ENCODE measurements around the gene ZNF839. TPM values are rescaled to one million over a fixed set of nuclear protein-coding genes. Genes with fewer than 3 reads are reported as not detected.

The ZNF839 gene
- polyA plus RNA-seq, 2 of the 4 experiments (the other 2 are of a cell fraction), result 6.0 to 10.8 TPM

DNA sequence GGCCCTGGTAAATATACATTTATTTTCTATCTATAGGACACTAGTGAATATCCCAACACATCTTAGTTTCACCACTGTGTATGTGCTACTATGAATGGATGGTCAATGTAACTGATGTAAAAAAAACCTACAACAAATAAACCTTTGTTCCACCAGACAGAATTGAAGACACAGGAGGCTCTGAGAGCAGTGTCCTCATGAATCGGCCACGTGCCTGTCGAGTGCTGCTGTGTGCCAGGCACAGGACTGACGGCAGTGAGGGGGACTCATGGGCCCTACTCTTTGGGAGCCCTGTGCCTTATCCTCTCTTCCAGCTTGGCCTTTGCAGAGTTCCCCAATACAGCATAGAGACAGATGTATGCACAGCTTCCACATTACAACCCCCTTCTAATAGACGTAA lies 24.9 kb downstream of the ZNF839 start:
- ChIA-PET POLR2A (interaction anchor here (0.5 to 0.6 kb wide), 2 partner anchors 12 to 172 kb away, joined by 4 read pairs; no protein-coding TSS in a partner anchor), CTCF (no interaction called here)
- DNase-seq (ENCODE audit: low read depth in 1 of 2, low spot score in 1 of 2) (no peak), FAIRE-seq (no peak), ATAC-seq (no peak)
- Histone ChIP-seq H3K27ac (no peak overlapping the region), H3K4me2 (no peak overlapping the region), H3K4me3 (no peak overlapping the region), H3K4me1 (no peaks in the 10 kb centered on the region), H3K9me3 (no peaks in the 10 kb centered on the region)
- TF ChIP-seq BHLHE40 (IDR thresholded peaks at IDR 0.05; ENCODE audit: low read depth, low read length) (no peak), CBX2 (IDR thresholded peaks at IDR 0.05; ENCODE audit: borderline replicate concordance, low read depth) (no peak), FOSB (CRISPR knock-in tag; IDR thresholded peaks at IDR 0.05) (no peak), FOXS1 (CRISPR knock-in tag; IDR thresholded peaks at IDR 0.05) (no peak)
- TF ChIP-seq, protein P1, sequence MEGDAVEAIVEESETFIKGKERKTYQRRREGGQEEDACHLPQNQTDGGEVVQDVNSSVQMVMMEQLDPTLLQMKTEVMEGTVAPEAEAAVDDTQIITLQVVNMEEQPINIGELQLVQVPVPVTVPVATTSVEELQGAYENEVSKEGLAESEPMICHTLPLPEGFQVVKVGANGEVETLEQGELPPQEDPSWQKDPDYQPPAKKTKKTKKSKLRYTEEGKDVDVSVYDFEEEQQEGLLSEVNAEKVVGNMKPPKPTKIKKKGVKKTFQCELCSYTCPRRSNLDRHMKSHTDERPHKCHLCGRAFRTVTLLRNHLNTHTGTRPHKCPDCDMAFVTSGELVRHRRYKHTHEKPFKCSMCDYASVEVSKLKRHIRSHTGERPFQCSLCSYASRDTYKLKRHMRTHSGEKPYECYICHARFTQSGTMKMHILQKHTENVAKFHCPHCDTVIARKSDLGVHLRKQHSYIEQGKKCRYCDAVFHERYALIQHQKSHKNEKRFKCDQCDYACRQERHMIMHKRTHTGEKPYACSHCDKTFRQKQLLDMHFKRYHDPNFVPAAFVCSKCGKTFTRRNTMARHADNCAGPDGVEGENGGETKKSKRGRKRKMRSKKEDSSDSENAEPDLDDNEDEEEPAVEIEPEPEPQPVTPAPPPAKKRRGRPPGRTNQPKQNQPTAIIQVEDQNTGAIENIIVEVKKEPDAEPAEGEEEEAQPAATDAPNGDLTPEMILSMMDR (IDR thresholded peaks at IDR 0.05), result no peak
- 97% methylated on average over 5 of the region's 5 CpGs for WGBS (ENCODE audit: missing lambda C conversion rate)

DNA sequence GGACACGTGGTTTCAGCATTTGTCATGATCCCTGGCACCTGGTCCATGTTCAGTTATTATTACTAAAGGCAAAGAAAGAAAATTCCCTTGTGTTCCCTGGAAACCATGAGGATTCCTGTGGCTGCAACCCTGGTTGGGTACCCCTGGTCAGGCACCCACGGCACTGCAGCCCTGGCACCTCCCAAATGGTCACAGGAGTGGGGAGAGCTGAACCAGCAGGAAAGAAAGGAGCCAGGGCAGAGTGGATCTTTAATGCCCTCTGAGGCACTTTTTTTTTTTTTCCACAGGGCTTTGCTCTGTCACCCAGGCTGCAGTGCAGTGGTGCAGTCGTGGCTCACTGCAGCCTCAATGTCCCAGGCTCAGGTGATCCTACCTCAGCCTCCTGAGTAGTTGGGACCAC lies 25.7 kb downstream of the ZNF839 start:
- H3K4me2 ChIP-seq, result no peak overlapping the region
- FAIRE-seq (no peak), ATAC-seq (no peak), DNase-seq (ENCODE audit: low read depth in 1 of 2, low spot score in 1 of 2) (no peak)
- no peak overlapping the region for H3K4me3 ChIP-seq
- H3K27ac ChIP-seq, result no peak overlapping the region
- WGBS (ENCODE audit: missing lambda C conversion rate), result 79% methylated on average over 3 of the region's 3 CpGs
- TF ChIP-seq RNF2 (IDR thresholded peaks at IDR 0.05; ENCODE audit: borderline replicate concordance, low read depth) (no peak), ZFP36 (IDR thresholded peaks at IDR 0.05; ENCODE audit: borderline replicate concordance, partially characterized antibody) (no peak), SREBF2 (IDR thresholded peaks at IDR 0.05) (no peak), MYC (IDR thresholded peaks at IDR 0.05; ENCODE audit: borderline replicate concordance, low read length) (no peak), TP53 (CRISPR knock-in tag; IDR thresholded peaks at IDR 0.05) (no peak), FOSL2 (IDR thresholded peaks at IDR 0.05) (no peak), FOSL2 (CRISPR knock-in tag; IDR thresholded peaks at IDR 0.05) (no peak)
- TF ChIP-seq, protein P2, sequence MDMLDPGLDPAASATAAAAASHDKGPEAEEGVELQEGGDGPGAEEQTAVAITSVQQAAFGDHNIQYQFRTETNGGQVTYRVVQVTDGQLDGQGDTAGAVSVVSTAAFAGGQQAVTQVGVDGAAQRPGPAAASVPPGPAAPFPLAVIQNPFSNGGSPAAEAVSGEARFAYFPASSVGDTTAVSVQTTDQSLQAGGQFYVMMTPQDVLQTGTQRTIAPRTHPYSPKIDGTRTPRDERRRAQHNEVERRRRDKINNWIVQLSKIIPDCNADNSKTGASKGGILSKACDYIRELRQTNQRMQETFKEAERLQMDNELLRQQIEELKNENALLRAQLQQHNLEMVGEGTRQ (IDR thresholded peaks at IDR 0.05), result no peak
- ChIA-PET CTCF (no interaction called here), POLR2A (no interaction called here)
- no peaks in the 10 kb centered on the region for H3K4me1 ChIP-seq
- H3K9me3 ChIP-seq, result no peaks in the 10 kb centered on the region

DNA sequence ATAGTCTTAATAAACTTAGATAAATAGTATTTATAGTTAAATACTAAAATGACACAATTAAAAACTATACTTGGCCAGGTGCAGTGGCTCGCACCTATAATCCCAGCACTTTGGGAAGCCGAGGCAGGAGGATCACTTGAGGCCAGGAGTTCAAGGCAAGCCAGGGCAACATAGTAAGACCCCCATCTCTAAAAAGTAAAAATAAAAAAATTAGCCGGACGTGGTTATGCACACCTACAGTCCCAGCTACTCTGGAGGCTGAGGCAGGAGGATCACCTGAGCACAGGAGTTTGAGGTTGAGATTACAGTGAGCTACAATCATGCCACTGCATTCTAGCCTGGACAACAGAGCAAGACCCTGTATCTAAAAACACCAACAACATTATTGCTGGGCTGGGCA lies 27.1 kb downstream of the ZNF839 start:
- Histone ChIP-seq H3K9me3 (no peaks in the 10 kb centered on the region), H3K4me1 (no peaks in the 10 kb centered on the region), H3K27ac (no peak overlapping the region), H3K4me2 (no peak overlapping the region), H3K4me3 (no peak overlapping the region)
- DNase-seq (ENCODE audit: low read depth in 1 of 2, low spot score in 1 of 2) (no peak), FAIRE-seq (no peak), ATAC-seq (no peak)
- POLR2A ChIA-PET, result no interaction called here
- CTCF ChIA-PET, result no interaction called here
- 91% methylated on average over 4 of the region's 4 CpGs for WGBS (ENCODE audit: missing lambda C conversion rate)
- no peak for TF ChIP-seq SREBF2 (IDR thresholded peaks at IDR 0.05)
- TF ChIP-seq, protein P3, sequence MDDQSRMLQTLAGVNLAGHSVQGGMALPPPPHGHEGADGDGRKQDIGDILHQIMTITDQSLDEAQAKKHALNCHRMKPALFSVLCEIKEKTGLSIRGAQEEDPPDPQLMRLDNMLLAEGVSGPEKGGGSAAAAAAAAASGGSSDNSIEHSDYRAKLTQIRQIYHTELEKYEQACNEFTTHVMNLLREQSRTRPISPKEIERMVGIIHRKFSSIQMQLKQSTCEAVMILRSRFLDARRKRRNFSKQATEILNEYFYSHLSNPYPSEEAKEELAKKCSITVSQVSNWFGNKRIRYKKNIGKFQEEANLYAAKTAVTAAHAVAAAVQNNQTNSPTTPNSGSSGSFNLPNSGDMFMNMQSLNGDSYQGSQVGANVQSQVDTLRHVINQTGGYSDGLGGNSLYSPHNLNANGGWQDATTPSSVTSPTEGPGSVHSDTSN (IDR thresholded peaks at IDR 0.05), result no peak
- TF ChIP-seq RAD21 (conservative IDR thresholded peaks at IDR 0.05 in 1 of 2, IDR thresholded peaks at IDR 0.05 in 1 of 2), result no peak
- TF ChIP-seq RNF2 (IDR thresholded peaks at IDR 0.05; ENCODE audit: borderline replicate concordance, low read depth), result no peak
- TF ChIP-seq ZFP36 (IDR thresholded peaks at IDR 0.05; ENCODE audit: borderline replicate concordance, partially characterized antibody), result no peak
- no peak for TF ChIP-seq MAFK (IDR thresholded peaks at IDR 0.05; ENCODE audit: partially characterized antibody)
- no peak for TF ChIP-seq CBX8 (IDR thresholded peaks at IDR 0.05)
- no peak for TF ChIP-seq HOXB5 (CRISPR knock-in tag; IDR thresholded peaks at IDR 0.05)
